A549 (cell line): Measurements from ENCODE around the gene VTA1. TPM values are rescaled to one million over a fixed set of nuclear protein-coding genes. Genes with fewer than 3 reads are reported as not detected.

Source experiments
- ATAC-seq, 2 experiments: fragments of 200-7000 bp in 1 of 2; fragments of >200 bp in 1 of 2; cut with Nextera tagmentation in 1 of 2; cut with Tn5 transposase in 1 of 2; 3 replicates each; pipeline versions ENCODE4 v1.8.0 to v1.9.1; 2018 to 2020; ENCODE audit warnings: mild to moderate bottlenecking in 1 of 2, moderate library complexity in 1 of 2
- CTCF ChIA-PET: fragments of 300-600 bp; sonication (Branson Sonifier 250); formaldehyde crosslinking; extraction: SDS; loops from one replicate; lab custom pipeline; 2021; ENCODE audit warnings: antibody characterized with exemption, inconsistent platforms; lab: Yijun Ruan, JAX
- POLR2A ChIA-PET: fragments of 350-600 bp; formaldehyde crosslinking; extraction: SDS; loops from one replicate; lab custom pipeline; 2021; ENCODE audit warnings: antibody characterized with exemption, inconsistent platforms; lab: Yijun Ruan, JAX
- DNase-seq, 2 experiments: peaks; one replicate each; pipeline versions ENCODE4 v3.0.0 to v3.0.0-alpha.2; 2011 to 2016; ENCODE audit warnings: low read depth in 1 of 2, low spot score in 1 of 2
- FAIRE-seq: peaks from 2 replicates; lab custom pipeline; 2011; peaks lifted over from hg19 to GRCh38; lab: Jason Lieb, UNC
- H3K27ac ChIP-seq, 2 experiments: fragments of >200 bp; sonication (Bioruptor Twin); formaldehyde crosslinking; 3 replicates each; pipeline ENCODE4 v1.5.1; 2016 to 2017
- H3K4me1 ChIP-seq: fragments of >200 bp; sonication (Bioruptor Twin); formaldehyde crosslinking; 3 replicates; pipeline ENCODE4 v1.6.1; 2016
- H3K4me2 ChIP-seq: fragments of >200 bp; sonication (Bioruptor Twin); formaldehyde crosslinking; 3 replicates; pipeline ENCODE4 v1.6.1; 2016
- H3K4me3 ChIP-seq: fragments of >200 bp; sonication (Bioruptor Twin); formaldehyde crosslinking; 3 replicates; pipeline ENCODE4 v1.5.1; 2016
- H3K9me3 ChIP-seq: fragments of >200 bp; sonication (Bioruptor Twin); formaldehyde crosslinking; 3 replicates; pipeline ENCODE4 v1.6.1; 2016
- ATOH8 ChIP-seq: fragments of 250-450 bp; sonication (Bioruptor Pico); IDR thresholded peaks from 2 replicates; pipeline ENCODE4 v1.5.0; 2020; ENCODE audit warnings: low read depth, mild to moderate bottlenecking, moderate library complexity
- BCL3 ChIP-seq: fragments of >200 bp; sonication (Bioruptor Twin); formaldehyde crosslinking; IDR thresholded peaks from 3 replicates; pipeline ENCODE4 v1.6.1; 2016
- EHF ChIP-seq: fragments of 250-450 bp; sonication (Bioruptor Pico); IDR thresholded peaks from 2 replicates; pipeline ENCODE4 v1.5.0; 2020; ENCODE audit warnings: mild to moderate bottlenecking
- HEYL ChIP-seq: fragments of 250-450 bp; sonication (Bioruptor Pico); IDR thresholded peaks from 2 replicates; pipeline ENCODE4 v1.8.0; 2021; ENCODE audit warnings: mild to moderate bottlenecking, moderate library complexity
- MAFK ChIP-seq: fragments of 450-650 bp; IDR thresholded peaks from 2 replicates; pipeline ENCODE4 v1.6.1; 2014; ENCODE audit not compliant: partially characterized antibody
- RAD21 ChIP-seq, 2 experiments: fragments of >200 bp in 1 of 2; sonication (Bioruptor Twin) in 1 of 2; formaldehyde crosslinking in 1 of 2; IDR thresholded peaks in 1 of 2; conservative IDR thresholded peaks in 1 of 2; 2 replicates in 1 of 2; 3 replicates in 1 of 2; pipeline ENCODE4 v1.6.1; 2012 to 2018; ENCODE audit warnings: inconsistent platforms in 1 of 2
- ZSCAN20 ChIP-seq: fragments of 250-450 bp; sonication (Bioruptor Pico); IDR thresholded peaks from 2 replicates; pipeline ENCODE4 v1.8.0; 2022; ENCODE audit warnings: mild to moderate bottlenecking, moderate library complexity
- WGBS: methylation state at CpG from one replicate; pipeline ENCODE4 v1.1.6; 2017; ENCODE audit errors: missing lambda C conversion rate; 5-methylcytosine and 5-hydroxymethylcytosine counted together
- polyA plus RNA-seq, 4 experiments: library from polyadenylated mRNA; depleted of rRNA in 3 of 4; stranded (reverse); fragments of >200 nt; fragmentation: RNase III in 1 of 4; extraction: RNeasy Plus Mini Kit Qiagen cat#74134 plus additional on column Dnase treatment in 1 of 4; gene quantifications; 2 replicates in 3 of 4; 3 replicates in 1 of 4; pipeline ENCODE4 v1.2.3, GENCODE V29; 2011 to 2017

The VTA1 gene
- polyA plus RNA-seq, 2 of the 4 experiments (the other 2 are of a cell fraction): 44.3 to 88.0 TPM

- Histone ChIP-seq H3K4me2 (no peak overlapping the region), H3K27ac (no peak overlapping the region)
- DNase-seq (no peak), ATAC-seq (no peak)
- TF ChIP-seq EHF (CRISPR knock-in tag): no peak
- no peak for TF ChIP-seq HEYL
- no peak for TF ChIP-seq RAD21 (conservative IDR thresholded peaks at IDR 0.05 in 1 of 2, IDR thresholded peaks at IDR 0.05 in 1 of 2)
- no peak for TF ChIP-seq ATOH8 (CRISPR knock-in tag)
- TF ChIP-seq ZSCAN20 (CRISPR knock-in tag): no peak
- no peak for TF ChIP-seq BCL3
- no peak for TF ChIP-seq MAFK
- TF ChIP-seq, all 56 proteins: peak for 0
- H3K4me3 ChIP-seq: no peak overlapping the region
- no peaks in the 10 kb centered on the region for H3K9me3 ChIP-seq
- H3K4me1 ChIP-seq: peaks cover 14% of the 10 kb centered on the region
- POLR2A ChIA-PET: no interaction called here
- FAIRE-seq: no peak
- WGBS: 91% methylated on average over 1 of the region's 1 CpG
- CTCF ChIA-PET: no interaction called here
Measured at GRCh38 chr6:142271476-142271875, 124.4 kb downstream of the VTA1 start.

Other genes starting within 250 kb of the VTA1 start
- not detected in 2 replicates for gene GJE1, start 14.3 kb upstream of the VTA1 start, polyA plus RNA-seq (2011; rRNA removed)
- gene GJE1, start 14.3 kb upstream of the VTA1 start, polyA plus RNA-seq (2017; fragmentation: RNase III; extraction: RNeasy Plus Mini Kit Qiagen cat#74134 plus additional on column Dnase treatment): not detected in 3 replicates
- gene NMBR, start 141 bp upstream of the VTA1 start, polyA plus RNA-seq (2011; rRNA removed): not detected in 2 replicates
- not detected in 3 replicates for gene NMBR, start 141 bp upstream of the VTA1 start, polyA plus RNA-seq (2017; fragmentation: RNase III; extraction: RNeasy Plus Mini Kit Qiagen cat#74134 plus additional on column Dnase treatment)
- gene ADGRG6, start 154.7 kb downstream of the VTA1 start, polyA plus RNA-seq (2011; rRNA removed): 176 and 181 TPM in 2 replicates
- gene ADGRG6, start 154.7 kb downstream of the VTA1 start, polyA plus RNA-seq (2017; fragmentation: RNase III; extraction: RNeasy Plus Mini Kit Qiagen cat#74134 plus additional on column Dnase treatment): 53.9 to 61.1 TPM (median 55.4 TPM) in 3 replicates